ENCODE results near the gene MYCL.
A peak's percentile ranks its signal among the peaks of the same experiment; 100 is the strongest.
"Not testable (repeated sequence)": the region's sequence is repeated elsewhere in the genome, so short reads cannot be mapped to it uniquely, and the experiment has no call there.

The MYCL gene

DNA sequence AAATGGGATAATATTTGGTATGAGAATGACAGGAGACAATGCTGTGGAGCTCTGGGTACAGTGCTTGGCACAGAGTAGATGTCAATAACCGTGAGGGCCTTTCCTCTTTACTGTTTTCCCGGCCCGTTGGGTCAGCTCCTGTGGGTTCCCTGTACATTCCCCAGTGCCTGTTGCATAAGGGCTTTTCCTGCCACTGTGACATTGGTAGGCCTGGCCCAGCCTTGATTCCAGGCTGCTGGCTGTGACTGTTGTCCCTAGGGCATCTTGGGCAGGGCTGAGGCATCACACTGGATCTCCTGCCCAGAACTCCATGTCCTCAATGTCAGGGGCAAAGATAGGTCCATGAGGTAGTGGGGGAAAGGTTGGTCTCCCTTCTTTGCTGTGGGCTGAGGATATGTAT lies 25.8 kb upstream of the MYCL start:
- DNase-seq (ENCODE audit: low spot score in 2 of 2) (no peak), ATAC-seq (no peak)
- H3K36me3 Mint-ChIP-seq, result no peaks in the 10 kb centered on the region
- H3K4me3 Mint-ChIP-seq, result no peak overlapping the region
- no peaks in the 10 kb centered on the region for H3K9me3 Mint-ChIP-seq
- H3K4me1 Mint-ChIP-seq, result peaks cover 7% of the 10 kb centered on the region
- no peak overlapping the region for H3K27ac Mint-ChIP-seq

DNA sequence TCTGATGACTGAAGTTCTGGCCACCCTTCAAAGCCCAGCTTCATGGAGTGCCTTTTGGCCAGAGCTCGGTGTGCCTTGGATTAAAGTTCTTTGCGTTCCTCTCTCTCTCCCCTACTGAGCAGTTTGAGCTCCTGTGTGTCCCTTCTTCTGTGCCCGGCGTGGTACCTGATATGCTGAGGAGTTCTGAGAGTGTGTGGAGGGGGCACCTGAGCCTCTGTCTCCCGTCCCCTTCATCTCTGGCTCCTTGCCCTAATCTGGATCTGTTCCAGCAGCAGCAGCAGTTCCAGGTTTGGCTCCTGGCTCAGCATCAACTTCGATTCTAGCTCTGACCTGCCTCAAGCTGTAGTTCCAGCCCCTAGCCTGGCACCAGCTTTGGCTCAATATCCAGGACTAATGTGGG lies 25.1 kb upstream of the MYCL start:
- no peaks in the 10 kb centered on the region for H3K9me3 Mint-ChIP-seq
- H3K27ac Mint-ChIP-seq, result peak overlapping the region; percentile 53
- no peak for DNase-seq (ENCODE audit: low spot score in 2 of 2)
- H3K4me3 Mint-ChIP-seq, result no peak overlapping the region
- peaks cover 7% of the 10 kb centered on the region for H3K4me1 Mint-ChIP-seq
- ATAC-seq, result no peak
- H3K36me3 Mint-ChIP-seq, result no peaks in the 10 kb centered on the region

- no peaks in the 10 kb centered on the region for H3K36me3 Mint-ChIP-seq
- peaks cover 7% of the 10 kb centered on the region for H3K4me1 Mint-ChIP-seq
- no peak for DNase-seq (ENCODE audit: low spot score in 2 of 2)
- H3K9me3 Mint-ChIP-seq, result no peaks in the 10 kb centered on the region
- ATAC-seq, result peak; percentile 42
- peak overlapping the region; percentile 53 for H3K27ac Mint-ChIP-seq
- H3K4me3 Mint-ChIP-seq, result no peak overlapping the region
Observed at GRCh38 chr1:39926343-39926793, 24.7 kb upstream of the MYCL start.

GRCh38 chr1:39925721-39926342 lies 24.1 kb upstream of the MYCL start:
- DNase-seq (ENCODE audit: low spot score in 2 of 2), result no peak
- no peak for ATAC-seq
- Mint-ChIP-seq H3K9me3 (no peaks in the 10 kb centered on the region), H3K4me3 (no peak overlapping the region), H3K27ac (peak overlapping the region; percentile 60), H3K4me1 (peaks cover 7% of the 10 kb centered on the region), H3K36me3 (no peaks in the 10 kb centered on the region)

DNA sequence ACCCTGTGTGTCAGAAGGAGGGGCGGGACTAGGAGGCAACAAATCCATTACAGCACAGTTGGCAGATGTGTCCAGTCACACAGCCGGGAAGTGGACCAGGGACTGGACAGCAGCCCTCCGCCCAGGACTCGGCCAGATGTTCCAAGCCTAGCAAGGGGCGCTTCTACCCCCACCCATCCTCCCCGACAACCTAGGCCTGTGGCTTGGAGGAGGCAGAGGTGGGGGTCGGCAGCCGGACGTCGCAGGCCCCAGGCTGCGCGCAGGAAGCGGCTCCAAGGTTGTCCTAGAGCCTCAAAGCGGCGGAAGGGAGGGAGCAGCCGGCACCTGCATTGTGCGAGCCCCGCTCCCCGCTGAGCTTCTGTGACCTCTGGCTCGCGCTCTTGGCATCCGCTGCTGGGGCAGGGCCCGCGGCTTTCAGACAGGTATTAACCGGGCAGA lies 20.6 kb upstream of the MYCL start:
- ATAC-seq, result no peak
- H3K4me3 Mint-ChIP-seq, result no peak overlapping the region
- no peak for DNase-seq (ENCODE audit: low spot score in 2 of 2)
- H3K27ac Mint-ChIP-seq, result no peak overlapping the region
- no peaks in the 10 kb centered on the region for H3K9me3 Mint-ChIP-seq
- H3K36me3 Mint-ChIP-seq, result no peaks in the 10 kb centered on the region
- peaks cover 7% of the 10 kb centered on the region for H3K4me1 Mint-ChIP-seq

DNA sequence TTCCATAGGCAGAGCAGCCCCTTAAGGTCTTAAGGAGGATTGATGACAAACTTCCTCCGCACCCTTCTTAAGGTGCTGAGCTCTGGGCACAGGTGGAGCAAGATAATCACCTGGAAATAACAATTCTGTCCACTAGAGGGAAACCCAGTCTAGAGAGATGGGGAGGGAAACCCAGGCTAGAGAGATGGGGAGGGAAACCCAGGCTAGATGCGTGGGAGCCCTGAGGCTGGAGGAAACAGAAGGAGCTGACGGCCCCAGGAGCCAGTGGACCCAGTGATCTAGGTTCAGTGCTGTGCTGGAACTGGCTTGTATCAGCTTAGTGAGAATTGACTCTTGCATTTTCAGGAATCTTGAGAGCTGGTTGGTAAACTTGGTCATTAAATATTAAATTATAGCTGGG lies 17.8 kb upstream of the MYCL start:
- H3K27ac Mint-ChIP-seq, result no peak overlapping the region
- H3K4me1 Mint-ChIP-seq, result no peaks in the 10 kb centered on the region
- H3K4me3 Mint-ChIP-seq, result no peak overlapping the region
- ATAC-seq (peak; percentile 95), DNase-seq (ENCODE audit: low spot score in 2 of 2) (peak in 1 of 2 donors; percentile 9)
- no peaks in the 10 kb centered on the region for H3K9me3 Mint-ChIP-seq
- H3K36me3 Mint-ChIP-seq, result no peaks in the 10 kb centered on the region

DNA sequence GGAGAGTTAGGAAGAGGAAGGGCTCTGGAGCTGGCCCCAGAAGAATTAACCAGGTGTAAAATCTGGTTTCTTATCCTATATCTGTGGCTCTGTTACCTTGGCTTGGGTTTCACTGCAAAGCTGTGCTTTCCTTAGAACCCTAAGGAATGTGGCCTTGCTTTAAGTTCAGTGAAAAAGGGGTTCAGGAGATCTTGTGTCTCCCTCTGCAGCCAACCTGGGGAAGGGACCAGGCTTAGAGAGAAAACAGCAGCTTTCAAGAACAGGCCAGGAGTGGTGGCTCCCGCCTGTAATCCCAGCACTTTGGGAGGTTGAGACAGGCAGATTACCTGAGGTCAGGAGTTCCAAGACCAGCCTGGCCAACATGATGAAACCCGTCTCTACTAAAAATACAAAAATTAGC lies 16.1 kb upstream of the MYCL start:
- ATAC-seq (no peak), DNase-seq (ENCODE audit: low spot score in 2 of 2) (no peak)
- H3K27ac Mint-ChIP-seq, result no peak overlapping the region
- H3K9me3 Mint-ChIP-seq, result no peaks in the 10 kb centered on the region
- no peaks in the 10 kb centered on the region for H3K4me1 Mint-ChIP-seq
- no peak overlapping the region for H3K4me3 Mint-ChIP-seq
- no peaks in the 10 kb centered on the region for H3K36me3 Mint-ChIP-seq

DNA sequence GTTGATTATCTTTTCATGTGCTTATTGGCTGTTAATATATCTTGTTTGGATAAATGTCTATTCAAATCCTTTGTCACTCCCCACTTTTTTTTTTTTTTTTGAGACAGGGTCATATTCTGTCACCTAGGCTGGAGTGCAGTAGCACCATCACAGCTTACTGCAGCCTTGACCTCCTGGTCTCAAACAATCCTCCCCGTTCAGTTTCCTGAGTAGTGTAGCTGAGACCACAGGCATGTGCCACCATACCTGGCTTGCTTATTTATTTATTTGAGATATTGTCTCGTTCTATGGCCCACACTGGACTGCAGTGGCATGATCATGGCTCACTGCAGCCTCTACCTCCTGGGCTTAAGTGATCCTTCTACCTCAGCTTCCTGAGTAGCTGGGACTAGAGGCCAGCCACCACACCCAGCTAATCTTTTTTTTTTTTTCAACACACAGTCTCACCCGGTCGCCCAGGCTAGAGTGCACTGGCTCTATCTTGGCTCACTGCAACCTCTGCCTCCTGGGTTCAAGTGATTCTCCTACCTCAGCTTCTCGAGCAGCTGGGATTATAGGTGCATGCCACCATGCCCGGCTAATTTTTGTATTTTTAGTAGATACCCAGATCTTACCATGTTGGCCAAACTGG lies 13.9 kb upstream of the MYCL start:
- DNase-seq (ENCODE audit: low spot score in 2 of 2) (no peak), ATAC-seq (no peak)
- Mint-ChIP-seq H3K9me3 (no peaks in the 10 kb centered on the region), H3K4me1 (no peaks in the 10 kb centered on the region), H3K27ac (no peak overlapping the region), H3K4me3 (no peak overlapping the region), H3K36me3 (no peaks in the 10 kb centered on the region)

GRCh38 chr1:39913136-39913535 lies 11.4 kb upstream of the MYCL start:
- not testable (repeated sequence) for ATAC-seq; H3K27ac Mint-ChIP-seq; DNase-seq (ENCODE audit: low spot score in 2 of 2); H3K9me3 Mint-ChIP-seq; H3K4me3 Mint-ChIP-seq; H3K4me1 Mint-ChIP-seq; H3K36me3 Mint-ChIP-seq

DNA sequence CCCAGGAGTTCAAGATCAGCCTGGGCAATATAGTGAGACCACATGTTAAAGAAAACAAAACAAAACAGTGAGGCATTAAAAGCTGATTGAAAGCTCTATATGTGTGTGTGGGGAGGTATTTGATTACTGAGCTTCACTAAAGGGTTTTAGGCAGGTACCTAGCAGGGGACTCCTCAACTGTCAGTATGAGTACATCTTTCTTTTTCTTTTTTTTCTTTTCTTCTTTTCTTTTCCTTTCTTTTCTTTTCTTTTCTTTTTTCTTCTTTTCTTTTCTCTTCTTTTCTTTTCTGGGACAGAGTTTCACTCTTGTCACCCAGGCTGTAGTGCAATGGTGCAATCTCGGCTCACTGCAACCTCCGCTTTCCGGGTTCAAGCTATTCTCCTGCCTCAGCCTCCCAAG lies 8.5 kb upstream of the MYCL start:
- no peak overlapping the region for H3K27ac Mint-ChIP-seq
- ATAC-seq, result no peak

GRCh38 chr1:39908534-39908933 lies 6.8 kb upstream of the MYCL start:
- Mint-ChIP-seq H3K27ac (no peak overlapping the region), H3K4me1 (no peaks in the 10 kb centered on the region), H3K9me3 (peaks cover 3% of the 10 kb centered on the region), H3K36me3 (no peaks in the 10 kb centered on the region), H3K4me3 (no peak overlapping the region)
- DNase-seq (ENCODE audit: low spot score in 2 of 2), result no peak
- ATAC-seq, result no peak

More for the DNA sequence above, 8.5 kb upstream of the MYCL start:
- Mint-ChIP-seq H3K4me1 (no peaks in the 10 kb centered on the region), H3K4me3 (no peak overlapping the region), H3K36me3 (no peaks in the 10 kb centered on the region), H3K9me3 (peaks cover 3% of the 10 kb centered on the region)
- no peak for DNase-seq (ENCODE audit: low spot score in 2 of 2)

- H3K27ac Mint-ChIP-seq, result no peak overlapping the region
- no peak for DNase-seq (ENCODE audit: low spot score in 2 of 2)
- ATAC-seq, result no peak
- H3K9me3 Mint-ChIP-seq, result peaks cover 3% of the 10 kb centered on the region
- no peaks in the 10 kb centered on the region for H3K4me1 Mint-ChIP-seq
- no peaks in the 10 kb centered on the region for H3K36me3 Mint-ChIP-seq
- H3K4me3 Mint-ChIP-seq, result no peak overlapping the region
Observed at GRCh38 chr1:39907528-39908453, 6.1 kb upstream of the MYCL start.

DNA sequence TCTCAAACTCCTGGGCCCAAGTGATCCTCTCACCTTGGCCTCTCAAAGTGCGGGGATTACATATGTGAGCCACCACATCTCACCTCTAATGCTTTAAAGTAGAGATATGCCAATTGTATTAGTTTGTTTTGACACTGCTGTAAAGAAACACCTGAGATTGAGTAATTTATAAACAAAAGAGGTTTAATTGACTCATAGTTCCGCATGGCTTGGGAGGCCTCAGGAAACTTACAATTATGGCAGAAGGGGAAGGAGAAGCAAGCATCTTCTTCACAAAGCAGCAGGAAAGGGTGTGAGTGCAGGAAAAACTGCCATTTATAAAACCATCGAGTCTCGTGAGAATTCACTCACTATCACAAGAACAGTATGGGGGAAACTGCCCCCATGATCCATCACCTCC lies 3.5 kb upstream of the MYCL start:
- no peak overlapping the region for H3K4me3 Mint-ChIP-seq
- no peak overlapping the region for H3K27ac Mint-ChIP-seq
- ATAC-seq (no peak), DNase-seq (ENCODE audit: low spot score in 2 of 2) (no peak)
- no peaks in the 10 kb centered on the region for H3K36me3 Mint-ChIP-seq
- peaks cover 3% of the 10 kb centered on the region for H3K9me3 Mint-ChIP-seq
- H3K4me1 Mint-ChIP-seq, result no peaks in the 10 kb centered on the region

- Mint-ChIP-seq H3K9me3 (no peaks in the 10 kb centered on the region), H3K4me3 (peak overlapping the region; percentile 67), H3K27ac (no peak overlapping the region), H3K36me3 (no peaks in the 10 kb centered on the region), H3K4me1 (no peaks in the 10 kb centered on the region)
- no peak for ATAC-seq
- DNase-seq (ENCODE audit: low spot score in 2 of 2), result no peak
Observed at GRCh38 chr1:39902460-39902807, 717 bp upstream of the MYCL start.

GRCh38 chr1:39901464-39901713 lies 328 bp downstream of the MYCL start:
- Mint-ChIP-seq H3K4me1 (no peaks in the 10 kb centered on the region), H3K36me3 (no peaks in the 10 kb centered on the region), H3K4me3 (peak overlapping the region; percentile 67), H3K27ac (no peak overlapping the region), H3K9me3 (no peaks in the 10 kb centered on the region)
- ATAC-seq (no peak), DNase-seq (ENCODE audit: low spot score in 2 of 2) (peak in 1 of 2 donors; percentile 65)

All from stimulated activated effector memory CD8-positive, alpha-beta T cell treated with anti-CD3 and anti-CD28 coated beads, Interleukin-12 subunit alpha, Interleukin-12 subunit beta, amount 100 ng/mL, for 72 hours (primary cell).